ENCODE results near the gene PTPRU.

DNA sequence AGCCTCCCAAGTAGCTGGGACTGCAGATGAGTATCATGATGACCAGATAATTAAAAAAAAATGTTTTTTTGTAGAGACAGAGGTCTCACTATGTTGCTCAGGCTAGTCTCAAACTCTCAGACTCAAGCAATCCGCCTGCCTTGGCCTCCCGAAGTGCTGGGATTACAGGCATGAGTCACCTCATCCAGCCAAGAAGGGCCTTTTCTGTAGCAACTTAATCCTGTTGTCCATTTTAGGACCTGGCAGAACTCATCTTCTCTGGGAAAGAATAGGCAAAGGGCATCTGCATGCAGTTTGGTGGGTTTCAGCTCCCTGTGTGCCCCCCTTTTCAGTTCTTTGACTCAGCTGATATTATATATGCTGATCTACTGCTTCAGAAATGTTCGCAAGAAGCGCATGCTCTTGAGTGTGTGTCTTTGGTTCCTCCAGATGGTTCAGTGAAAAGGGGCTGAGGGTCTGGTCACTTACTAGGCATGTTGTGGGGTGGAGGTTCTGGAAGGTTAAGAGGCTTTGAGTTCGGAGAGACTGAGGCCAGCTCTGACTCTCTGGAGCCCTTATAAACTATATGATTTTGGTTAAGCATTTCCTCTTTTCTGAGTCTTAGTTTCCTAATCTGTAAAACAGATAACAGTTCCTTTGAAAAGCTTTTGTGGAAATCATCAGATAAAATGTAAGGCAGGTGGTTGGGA lies 35.3 kb upstream of the PTPRU start:
- TF ChIP-seq, protein P1, sequence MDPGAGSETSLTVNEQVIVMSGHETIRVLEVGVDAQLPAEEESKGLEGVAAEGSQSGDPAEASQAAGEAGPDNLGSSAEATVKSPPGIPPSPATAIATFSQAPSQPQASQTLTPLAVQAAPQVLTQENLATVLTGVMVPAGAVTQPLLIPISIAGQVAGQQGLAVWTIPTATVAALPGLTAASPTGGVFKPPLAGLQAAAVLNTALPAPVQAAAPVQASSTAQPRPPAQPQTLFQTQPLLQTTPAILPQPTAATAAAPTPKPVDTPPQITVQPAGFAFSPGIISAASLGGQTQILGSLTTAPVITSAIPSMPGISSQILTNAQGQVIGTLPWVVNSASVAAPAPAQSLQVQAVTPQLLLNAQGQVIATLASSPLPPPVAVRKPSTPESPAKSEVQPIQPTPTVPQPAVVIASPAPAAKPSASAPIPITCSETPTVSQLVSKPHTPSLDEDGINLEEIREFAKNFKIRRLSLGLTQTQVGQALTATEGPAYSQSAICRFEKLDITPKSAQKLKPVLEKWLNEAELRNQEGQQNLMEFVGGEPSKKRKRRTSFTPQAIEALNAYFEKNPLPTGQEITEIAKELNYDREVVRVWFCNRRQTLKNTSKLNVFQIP (CRISPR knock-in tag; IDR thresholded peaks at IDR 0.05; ENCODE audit: borderline replicate concordance, low read depth), result no peak
- TF ChIP-seq, protein P2, sequence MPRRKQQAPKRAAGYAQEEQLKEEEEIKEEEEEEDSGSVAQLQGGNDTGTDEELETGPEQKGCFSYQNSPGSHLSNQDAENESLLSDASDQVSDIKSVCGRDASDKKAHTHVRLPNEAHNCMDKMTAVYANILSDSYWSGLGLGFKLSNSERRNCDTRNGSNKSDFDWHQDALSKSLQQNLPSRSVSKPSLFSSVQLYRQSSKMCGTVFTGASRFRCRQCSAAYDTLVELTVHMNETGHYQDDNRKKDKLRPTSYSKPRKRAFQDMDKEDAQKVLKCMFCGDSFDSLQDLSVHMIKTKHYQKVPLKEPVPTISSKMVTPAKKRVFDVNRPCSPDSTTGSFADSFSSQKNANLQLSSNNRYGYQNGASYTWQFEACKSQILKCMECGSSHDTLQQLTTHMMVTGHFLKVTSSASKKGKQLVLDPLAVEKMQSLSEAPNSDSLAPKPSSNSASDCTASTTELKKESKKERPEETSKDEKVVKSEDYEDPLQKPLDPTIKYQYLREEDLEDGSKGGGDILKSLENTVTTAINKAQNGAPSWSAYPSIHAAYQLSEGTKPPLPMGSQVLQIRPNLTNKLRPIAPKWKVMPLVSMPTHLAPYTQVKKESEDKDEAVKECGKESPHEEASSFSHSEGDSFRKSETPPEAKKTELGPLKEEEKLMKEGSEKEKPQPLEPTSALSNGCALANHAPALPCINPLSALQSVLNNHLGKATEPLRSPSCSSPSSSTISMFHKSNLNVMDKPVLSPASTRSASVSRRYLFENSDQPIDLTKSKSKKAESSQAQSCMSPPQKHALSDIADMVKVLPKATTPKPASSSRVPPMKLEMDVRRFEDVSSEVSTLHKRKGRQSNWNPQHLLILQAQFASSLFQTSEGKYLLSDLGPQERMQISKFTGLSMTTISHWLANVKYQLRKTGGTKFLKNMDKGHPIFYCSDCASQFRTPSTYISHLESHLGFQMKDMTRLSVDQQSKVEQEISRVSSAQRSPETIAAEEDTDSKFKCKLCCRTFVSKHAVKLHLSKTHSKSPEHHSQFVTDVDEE (CRISPR knock-in tag; IDR thresholded peaks at IDR 0.05), result no peak
- TF ChIP-seq, protein P3, sequence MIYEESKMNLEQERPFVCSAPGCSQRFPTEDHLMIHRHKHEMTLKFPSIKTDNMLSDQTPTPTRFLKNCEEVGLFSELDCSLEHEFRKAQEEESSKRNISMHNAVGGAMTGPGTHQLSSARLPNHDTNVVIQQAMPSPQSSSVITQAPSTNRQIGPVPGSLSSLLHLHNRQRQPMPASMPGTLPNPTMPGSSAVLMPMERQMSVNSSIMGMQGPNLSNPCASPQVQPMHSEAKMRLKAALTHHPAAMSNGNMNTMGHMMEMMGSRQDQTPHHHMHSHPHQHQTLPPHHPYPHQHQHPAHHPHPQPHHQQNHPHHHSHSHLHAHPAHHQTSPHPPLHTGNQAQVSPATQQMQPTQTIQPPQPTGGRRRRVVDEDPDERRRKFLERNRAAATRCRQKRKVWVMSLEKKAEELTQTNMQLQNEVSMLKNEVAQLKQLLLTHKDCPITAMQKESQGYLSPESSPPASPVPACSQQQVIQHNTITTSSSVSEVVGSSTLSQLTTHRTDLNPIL (CRISPR knock-in tag; IDR thresholded peaks at IDR 0.05; ENCODE audit: low read depth), result no peak
- no peak for TF ChIP-seq BACH2 (CRISPR knock-in tag; IDR thresholded peaks at IDR 0.05; ENCODE audit: borderline replicate concordance)
- TF ChIP-seq GLIS3 (CRISPR knock-in tag; IDR thresholded peaks at IDR 0.05), result no peak
- TF ChIP-seq SNAI2 (CRISPR knock-in tag; IDR thresholded peaks at IDR 0.05), result no peak
- TF ChIP-seq, protein P4, sequence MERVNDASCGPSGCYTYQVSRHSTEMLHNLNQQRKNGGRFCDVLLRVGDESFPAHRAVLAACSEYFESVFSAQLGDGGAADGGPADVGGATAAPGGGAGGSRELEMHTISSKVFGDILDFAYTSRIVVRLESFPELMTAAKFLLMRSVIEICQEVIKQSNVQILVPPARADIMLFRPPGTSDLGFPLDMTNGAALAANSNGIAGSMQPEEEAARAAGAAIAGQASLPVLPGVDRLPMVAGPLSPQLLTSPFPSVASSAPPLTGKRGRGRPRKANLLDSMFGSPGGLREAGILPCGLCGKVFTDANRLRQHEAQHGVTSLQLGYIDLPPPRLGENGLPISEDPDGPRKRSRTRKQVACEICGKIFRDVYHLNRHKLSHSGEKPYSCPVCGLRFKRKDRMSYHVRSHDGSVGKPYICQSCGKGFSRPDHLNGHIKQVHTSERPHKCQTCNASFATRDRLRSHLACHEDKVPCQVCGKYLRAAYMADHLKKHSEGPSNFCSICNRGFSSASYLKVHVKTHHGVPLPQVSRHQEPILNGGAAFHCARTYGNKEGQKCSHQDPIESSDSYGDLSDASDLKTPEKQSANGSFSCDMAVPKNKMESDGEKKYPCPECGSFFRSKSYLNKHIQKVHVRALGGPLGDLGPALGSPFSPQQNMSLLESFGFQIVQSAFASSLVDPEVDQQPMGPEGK (CRISPR knock-in tag; IDR thresholded peaks at IDR 0.05; ENCODE audit: borderline replicate concordance), result no peak

Measured in SK-N-SH treated with all-trans-retinoic acid at 6 μM for 48 hours (cell line).